ENCODE measurements around the gene NPNT. TPM values are rescaled to one million over a fixed set of nuclear protein-coding genes. Genes with fewer than 3 reads are reported as not detected.

The NPNT gene
- total and polyA plus RNA-seq, 2 donors from 2014 or later: 78.3 to 117 TPM

- no peak for TF ChIP-seq CTCF (IDR thresholded peaks at IDR 0.05; ENCODE audit: borderline replicate concordance, extremely low read depth, insufficient read depth)
- Histone ChIP-seq H3K9me3 (ENCODE audit: control insufficient read depth in 2 of 3, insufficient read depth in 1 of 3, low read length in 3 of 3) (no peaks in the 10 kb centered on the region), H3K9ac (ENCODE audit: low read length in 3 of 3) (no peak overlapping the region), H3K4me3 (ENCODE audit: low read length in 3 of 3) (no peak overlapping the region), H3K36me3 (ENCODE audit: control insufficient read depth in 2 of 3, insufficient read depth in 3 of 3, low read length in 3 of 3) (no peaks in the 10 kb centered on the region), H3K4me1 (ENCODE audit: control insufficient read depth in 2 of 3, insufficient read depth in 2 of 3, low read depth in 1 of 3, low read length in 3 of 3) (peaks cover 0 to 6% (median 3%) of the 10 kb centered on the region in 3 donors), H3K27ac (ENCODE audit: low read depth in 2 of 2, low read length in 2 of 2) (peak overlapping the region; percentile 33 to 48), H3K27me3 (ENCODE audit: control insufficient read depth, insufficient read depth, low read length) (no peaks in the 10 kb centered on the region)
- DNase-seq: peak; percentile 60 to 81 (median 61)
- intact Hi-C loops (cut with DNase I): no loop called here
- FAIRE-seq: no peak
Observed at GRCh38 chr4:105978684-105979296, 83.5 kb downstream of the NPNT start.

GRCh38 chr4:105979506-105979905 lies 84.2 kb downstream of the NPNT start:
- DNase-seq (no peak), FAIRE-seq (no peak)
- H3K9me3 ChIP-seq (ENCODE audit: control insufficient read depth in 2 of 3, insufficient read depth in 1 of 3, low read length in 3 of 3): no peaks in the 10 kb centered on the region
- intact Hi-C loops (cut with DNase I): no loop called here
- peak overlapping the region; percentile 33 to 60 for H3K27ac ChIP-seq (ENCODE audit: low read depth in 2 of 2, low read length in 2 of 2)
- H3K4me1 ChIP-seq (ENCODE audit: control insufficient read depth in 2 of 3, insufficient read depth in 2 of 3, low read depth in 1 of 3, low read length in 3 of 3): peaks cover 0 to 6% (median 3%) of the 10 kb centered on the region in 3 donors
- no peak overlapping the region for H3K4me3 ChIP-seq (ENCODE audit: low read length in 3 of 3)
- no peaks in the 10 kb centered on the region for H3K27me3 ChIP-seq (ENCODE audit: control insufficient read depth, insufficient read depth, low read length)
- no peak overlapping the region for H3K9ac ChIP-seq (ENCODE audit: low read length in 3 of 3)
- TF ChIP-seq CTCF (IDR thresholded peaks at IDR 0.05; ENCODE audit: borderline replicate concordance, extremely low read depth, insufficient read depth): no peak
- no peaks in the 10 kb centered on the region for H3K36me3 ChIP-seq (ENCODE audit: control insufficient read depth in 2 of 3, insufficient read depth in 3 of 3, low read length in 3 of 3)

- DNase-seq (no peak), FAIRE-seq (no peak)
- Histone ChIP-seq H3K36me3 (ENCODE audit: control insufficient read depth in 2 of 3, insufficient read depth in 3 of 3, low read length in 3 of 3) (no peaks in the 10 kb centered on the region), H3K4me1 (ENCODE audit: control insufficient read depth in 2 of 3, insufficient read depth in 2 of 3, low read depth in 1 of 3, low read length in 3 of 3) (peaks cover 0 to 20% (median 17%) of the 10 kb centered on the region in 3 donors), H3K27ac (ENCODE audit: low read depth in 2 of 2, low read length in 2 of 2) (no peak overlapping the region), H3K27me3 (ENCODE audit: control insufficient read depth, insufficient read depth, low read length) (no peaks in the 10 kb centered on the region), H3K4me3 (ENCODE audit: low read length in 3 of 3) (no peak overlapping the region), H3K9ac (ENCODE audit: low read length in 3 of 3) (no peak overlapping the region), H3K9me3 (ENCODE audit: control insufficient read depth in 2 of 3, insufficient read depth in 1 of 3, low read length in 3 of 3) (no peaks in the 10 kb centered on the region)
- intact Hi-C loops (cut with DNase I): no loop called here
- no peak for TF ChIP-seq CTCF (IDR thresholded peaks at IDR 0.05; ENCODE audit: borderline replicate concordance, extremely low read depth, insufficient read depth)
Observed at GRCh38 chr4:105988671-105989070, 93.4 kb downstream of the NPNT start.

Measured in kidney (tissue), 14 donors.